IPS-NIHi11 (cell line): ENCODE data around the gene SMAD2.
"Not testable (repeated sequence)": the region's sequence is repeated elsewhere in the genome, so short reads cannot be mapped to it uniquely, and the experiment has no call there.

Source experiments
- DNase-seq: peaks from one replicate; pipeline ENCODE4 v3.0.0; 2012; ENCODE audit warnings: mixed read lengths, low spot score

Gene SMAD2

GRCh38 chr18:47842836-47843235 is 87.6 kb downstream of the SMAD2 start:
- DNase-seq = no peak

- no peak for DNase-seq
Measured at GRCh38 chr18:47838396-47838795, 92.1 kb downstream of the SMAD2 start.

- DNase-seq = no peak
Measured at GRCh38 chr18:47832348-47832747, 98.1 kb downstream of the SMAD2 start.

- DNase-seq = no peak
Measured at GRCh38 chr18:47831351-47831750, 99.1 kb downstream of the SMAD2 start.

- no peak for DNase-seq
Measured at GRCh38 chr18:47830772-47831171, 99.7 kb downstream of the SMAD2 start.

GRCh38 chr18:47829831-47830230 is 100.6 kb downstream of the SMAD2 start:
- no peak for DNase-seq

- DNase-seq = not testable (repeated sequence)
Measured at GRCh38 chr18:47828031-47828430, 102.4 kb downstream of the SMAD2 start.

- no peak for DNase-seq
Measured at GRCh38 chr18:47826157-47827074, 104.0 kb downstream of the SMAD2 start.

GRCh38 chr18:47821314-47821713 is 109.1 kb downstream of the SMAD2 start:
- DNase-seq = no peak

GRCh38 chr18:47817795-47818077 is 112.7 kb downstream of the SMAD2 start:
- no peak for DNase-seq

GRCh38 chr18:47817017-47817794 is 113.3 kb downstream of the SMAD2 start:
- no peak for DNase-seq

- no peak for DNase-seq
Measured at GRCh38 chr18:47815486-47816270, 114.8 kb downstream of the SMAD2 start.

- DNase-seq = no peak
Measured at GRCh38 chr18:47809420-47809819, 121.0 kb downstream of the SMAD2 start.

GRCh38 chr18:47802802-47803201 is 127.7 kb downstream of the SMAD2 start:
- no peak for DNase-seq

- DNase-seq = no peak
Measured at GRCh38 chr18:47801817-47802216, 128.6 kb downstream of the SMAD2 start.

GRCh38 chr18:47800756-47801155 is 129.7 kb downstream of the SMAD2 start:
- no peak for DNase-seq

GRCh38 chr18:47800248-47800647 is 130.2 kb downstream of the SMAD2 start:
- no peak for DNase-seq

- peak; percentile 27 for DNase-seq
Measured at GRCh38 chr18:47799376-47799775, 131.1 kb downstream of the SMAD2 start.

GRCh38 chr18:47798366-47798765 is 132.1 kb downstream of the SMAD2 start:
- no peak for DNase-seq

- no peak for DNase-seq
Measured at GRCh38 chr18:47797126-47797525, 133.3 kb downstream of the SMAD2 start.

GRCh38 chr18:47795434-47795814 is 135.0 kb downstream of the SMAD2 start:
- DNase-seq = no peak

GRCh38 chr18:47794725-47795433 is 135.6 kb downstream of the SMAD2 start:
- DNase-seq = no peak
